HFF-Myc (cell line): ENCODE data around the gene CFAP410.

ENCODE experiments used
- DNase-seq: peaks from one replicate; pipeline ENCODE4 v3.0.0-alpha.2; 2011; ENCODE audit warnings: low read depth; ENCODE audit errors: extremely low read depth
- H3K4me3 ChIP-seq: replicated peaks from 2 replicates; pipeline ENCODE4 v1.5.1; 2011; ENCODE audit warnings: low read depth, mild to moderate bottlenecking, control low read depth, low read length
- TF ChIP-seq, protein P1 (sequence below): IDR thresholded peaks from 2 replicates; pipeline ENCODE4 v1.5.1; 2012; ENCODE audit warnings: mild to moderate bottlenecking, low read depth, low read length, control low read depth; ENCODE audit errors: missing control alignments

CFAP410 gene

DNA sequence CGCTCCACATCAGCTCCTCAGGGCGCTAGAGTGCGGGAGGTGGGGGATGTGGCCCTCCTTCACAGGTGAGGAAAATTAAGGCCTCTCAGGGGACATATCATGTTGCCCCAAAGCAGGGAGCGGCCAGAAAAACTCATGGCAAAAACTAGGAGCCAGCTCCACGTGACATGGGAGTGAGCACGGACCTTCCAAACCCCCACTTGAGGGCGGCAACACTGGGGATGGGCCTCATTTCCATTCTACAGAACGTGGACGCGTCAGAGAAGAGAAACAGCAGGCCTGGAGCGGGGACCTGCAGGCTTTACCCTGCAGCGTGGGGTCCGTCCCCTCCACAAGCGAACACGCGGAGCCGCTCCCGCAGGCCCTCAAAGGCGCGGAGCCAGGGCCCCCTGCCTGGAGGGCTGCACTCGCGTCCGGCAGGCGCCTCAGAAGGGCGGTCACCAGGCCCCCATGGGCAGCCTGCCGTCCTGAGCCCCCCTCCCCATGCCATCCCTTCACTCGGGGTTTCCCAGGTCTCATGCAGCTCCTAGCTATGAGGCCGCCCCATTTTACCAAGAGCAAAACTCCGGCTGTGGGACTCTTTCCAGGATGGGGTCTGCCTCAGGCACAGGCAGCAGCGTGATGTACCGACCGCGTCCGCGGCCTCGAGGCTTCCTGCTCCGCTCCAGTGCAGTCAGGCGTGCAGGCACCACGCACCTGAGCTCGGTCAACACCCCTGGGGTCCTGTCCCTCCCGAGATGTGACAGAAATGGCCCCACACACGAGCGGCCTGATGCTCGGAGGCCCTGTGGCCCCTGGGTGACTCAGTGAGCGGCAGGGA is 5.5 kb downstream of the CFAP410 start:
- no peak overlapping the region for H3K4me3 ChIP-seq
- TF ChIP-seq, protein P1, sequence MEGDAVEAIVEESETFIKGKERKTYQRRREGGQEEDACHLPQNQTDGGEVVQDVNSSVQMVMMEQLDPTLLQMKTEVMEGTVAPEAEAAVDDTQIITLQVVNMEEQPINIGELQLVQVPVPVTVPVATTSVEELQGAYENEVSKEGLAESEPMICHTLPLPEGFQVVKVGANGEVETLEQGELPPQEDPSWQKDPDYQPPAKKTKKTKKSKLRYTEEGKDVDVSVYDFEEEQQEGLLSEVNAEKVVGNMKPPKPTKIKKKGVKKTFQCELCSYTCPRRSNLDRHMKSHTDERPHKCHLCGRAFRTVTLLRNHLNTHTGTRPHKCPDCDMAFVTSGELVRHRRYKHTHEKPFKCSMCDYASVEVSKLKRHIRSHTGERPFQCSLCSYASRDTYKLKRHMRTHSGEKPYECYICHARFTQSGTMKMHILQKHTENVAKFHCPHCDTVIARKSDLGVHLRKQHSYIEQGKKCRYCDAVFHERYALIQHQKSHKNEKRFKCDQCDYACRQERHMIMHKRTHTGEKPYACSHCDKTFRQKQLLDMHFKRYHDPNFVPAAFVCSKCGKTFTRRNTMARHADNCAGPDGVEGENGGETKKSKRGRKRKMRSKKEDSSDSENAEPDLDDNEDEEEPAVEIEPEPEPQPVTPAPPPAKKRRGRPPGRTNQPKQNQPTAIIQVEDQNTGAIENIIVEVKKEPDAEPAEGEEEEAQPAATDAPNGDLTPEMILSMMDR: no peak
- DNase-seq: no peak

DNA sequence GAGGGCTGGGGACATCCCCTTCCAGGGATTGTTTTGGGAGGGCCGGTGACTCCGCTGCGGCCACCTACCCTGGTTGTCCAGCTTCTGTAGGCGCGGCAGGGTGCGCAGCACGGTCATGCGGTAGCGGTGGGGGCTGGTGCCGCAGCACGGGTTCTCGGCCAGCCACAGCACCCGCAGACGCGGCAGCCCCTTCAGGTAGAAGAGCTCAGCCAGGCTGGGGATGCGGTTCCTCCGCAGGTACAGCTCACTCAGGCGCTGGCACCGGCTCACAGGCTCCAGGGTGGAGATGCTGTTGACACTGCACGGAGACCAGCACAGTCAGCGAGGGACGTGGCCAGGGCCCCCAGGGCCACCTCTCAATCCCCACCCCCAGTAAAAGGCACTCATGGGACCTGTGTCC is 6.2 kb downstream of the CFAP410 start:
- TF ChIP-seq, protein P1: no peak
- H3K4me3 ChIP-seq: no peak overlapping the region
- no peak for DNase-seq

DNA sequence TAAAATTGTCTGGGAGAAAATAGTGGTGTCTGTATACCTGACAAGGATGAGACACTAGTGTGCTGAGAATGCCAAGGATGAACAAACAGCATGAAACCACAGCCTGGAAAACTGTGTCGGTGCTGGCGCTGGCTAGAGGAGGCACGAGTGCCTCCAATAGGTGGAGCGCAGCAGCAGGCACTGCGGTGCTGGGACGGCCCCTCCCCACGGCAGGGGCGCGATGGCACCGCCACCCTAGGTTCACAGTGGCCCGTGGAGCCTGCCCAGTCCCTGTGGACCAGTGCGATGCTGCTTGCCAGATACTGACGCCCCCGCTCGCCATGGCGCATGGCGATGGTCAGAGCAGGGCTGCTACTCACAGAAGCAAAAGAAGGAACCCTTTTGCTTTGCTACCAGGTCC is 6.8 kb downstream of the CFAP410 start:
- TF ChIP-seq, protein P1: no peak
- no peak for DNase-seq
- no peak overlapping the region for H3K4me3 ChIP-seq

DNA sequence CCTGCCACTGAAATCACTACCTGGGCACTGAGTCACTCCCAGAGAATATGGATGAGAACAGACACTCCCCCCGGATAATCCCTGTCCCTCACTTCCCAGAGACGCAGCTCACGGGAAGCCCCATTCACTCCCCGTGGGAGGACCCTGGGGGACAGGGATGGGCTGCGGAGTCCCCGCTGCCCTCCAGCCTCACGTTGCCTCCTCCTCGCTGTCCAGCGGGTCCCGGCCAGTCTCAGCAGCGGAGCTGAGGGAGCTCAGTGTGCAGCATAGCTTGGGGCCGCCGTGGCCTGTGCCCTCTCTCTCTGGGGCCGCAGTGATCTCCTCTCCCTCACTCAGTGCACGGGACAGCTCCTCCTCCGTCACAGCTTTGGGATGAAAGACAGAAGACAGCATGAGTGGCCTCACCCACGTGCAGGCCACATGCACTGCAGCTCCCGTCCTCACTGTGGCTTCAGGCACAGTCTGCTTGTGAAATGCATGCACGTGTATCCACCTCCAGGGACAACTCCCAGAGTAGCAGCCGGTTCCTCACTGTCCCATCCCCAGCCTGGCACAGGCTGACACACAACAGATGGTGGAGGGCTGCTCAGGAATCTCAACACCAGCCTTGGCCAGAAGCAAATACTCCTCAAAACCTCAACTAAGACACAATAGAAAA is 7.4 kb downstream of the CFAP410 start:
- H3K4me3 ChIP-seq: no peak overlapping the region
- peak; percentile 32 for DNase-seq

DNA sequence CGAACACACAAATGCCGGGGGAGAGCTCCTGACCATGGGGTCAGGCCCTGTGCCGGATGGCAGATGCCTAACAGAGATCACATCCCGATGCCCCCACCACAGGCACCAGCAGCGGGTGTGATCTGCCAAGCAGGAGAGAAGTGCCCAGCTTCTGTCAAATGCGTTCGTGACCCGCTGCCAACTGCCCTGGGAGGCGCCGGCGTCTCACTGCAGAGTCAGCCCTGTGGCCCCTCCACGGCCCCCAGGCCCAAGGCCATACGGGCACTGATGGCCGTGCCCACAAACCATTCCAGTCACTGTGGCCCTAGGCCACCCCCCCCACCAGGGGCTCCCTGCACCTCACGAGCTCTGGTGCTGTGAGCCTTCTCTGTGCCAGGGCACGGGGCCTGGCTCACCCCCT is 8.0 kb downstream of the CFAP410 start:
- no peak overlapping the region for H3K4me3 ChIP-seq
- DNase-seq: no peak
- TF ChIP-seq, protein P1: no peak

More for the DNA sequence above, 7.4 kb downstream of the CFAP410 start:
- TF ChIP-seq, protein P1: no peak

DNA sequence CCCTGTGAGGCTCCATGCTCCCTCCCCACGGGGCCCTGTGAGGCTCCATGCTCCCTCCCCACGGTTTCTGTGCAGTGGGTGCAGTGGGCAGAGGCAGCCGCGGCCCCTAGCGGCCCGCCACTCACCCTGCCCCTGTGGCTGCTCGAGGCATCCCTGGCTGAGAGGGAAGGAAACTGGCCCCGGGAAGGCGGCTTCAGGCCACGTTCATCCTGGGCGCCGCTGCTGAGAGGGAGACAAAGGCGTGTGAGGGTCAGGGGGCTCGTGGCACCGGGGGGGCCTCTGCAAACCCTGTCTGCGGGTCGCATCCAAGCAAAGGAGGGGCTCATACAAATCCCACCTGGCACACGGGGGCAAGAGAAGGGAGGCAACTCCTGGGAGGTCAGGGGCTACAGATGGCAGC is 8.5 kb downstream of the CFAP410 start:
- no peak for DNase-seq

More for the DNA sequence above, 8.5 kb downstream of the CFAP410 start:
- H3K4me3 ChIP-seq: no peak overlapping the region
- TF ChIP-seq, protein P1: no peak
